ENCODE measurements around the gene CHMP2A. TPM values are rescaled to one million over a fixed set of nuclear protein-coding genes. Genes with fewer than 3 reads are reported as not detected.
A peak's percentile ranks its signal among the peaks of the same experiment; 100 is the strongest.

The CHMP2A gene
- total and polyA plus RNA-seq, 10 donors, result 79.9 to 124 (median 108) TPM

DNA sequence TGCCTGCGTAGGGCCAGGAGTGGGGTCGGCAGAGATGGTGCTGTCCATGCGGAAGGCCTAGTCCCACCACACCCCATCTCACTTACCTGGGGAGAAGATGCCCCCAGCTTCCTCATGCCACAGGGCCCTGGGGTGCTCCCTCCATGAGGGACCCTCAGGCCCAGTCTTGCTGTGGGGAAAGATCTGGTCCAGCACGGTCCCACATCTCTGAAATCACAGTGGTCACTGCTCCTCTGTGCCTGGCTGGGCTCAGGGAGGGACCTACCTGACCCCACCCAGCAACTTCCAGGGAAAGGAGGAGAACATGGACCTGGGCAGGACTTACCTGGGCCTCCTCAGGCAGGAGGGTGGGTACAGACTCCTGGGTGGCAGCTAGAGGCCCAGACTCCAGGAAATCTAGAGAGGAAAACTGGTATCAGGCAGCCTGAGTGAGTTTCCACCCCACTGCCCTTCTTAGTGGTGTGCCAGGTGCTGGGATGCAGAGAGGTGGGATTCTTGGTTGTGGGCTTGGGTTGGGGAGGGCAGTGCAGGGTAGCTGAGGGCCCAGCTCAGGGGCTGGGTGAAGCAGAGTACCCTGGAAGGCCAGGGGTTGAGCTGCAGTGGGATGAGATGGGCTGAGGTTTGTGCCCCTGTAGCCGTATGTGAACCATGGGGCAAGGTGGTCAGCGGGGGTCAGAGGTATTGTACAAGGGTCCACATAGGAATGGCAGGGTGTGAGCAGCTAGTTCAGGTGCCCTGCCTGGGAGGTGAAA is 14.5 kb upstream of the CHMP2A start:
- Histone ChIP-seq H3K27me3 (replicated peaks in 1 of 7) (no peaks in the 10 kb centered on the region), H3K4me3 (no peak overlapping the region), H3K27ac (no peak overlapping the region), H3K4me1 (peaks cover 6 to 34% (median 25%) of the 10 kb centered on the region in 6 donors), H3K36me3 (peaks cover 0 to 53% (median 22%) of the 10 kb centered on the region in 6 donors), H3K9me3 (no peaks in the 10 kb centered on the region)
- peak; percentile 69 for DNase-seq
- intact Hi-C loops (cut with DNase I; ENCODE audit: low total_unique reads), result no loop called here
- 92 to 98% (median 95%) methylated on average over 6 of the region's 6 CpGs for WGBS, 5 donors
- no peak for TF ChIP-seq POLR2A (IDR thresholded peaks at IDR 0.05)

GRCh38 chr19:58568453-58569130 is 13.7 kb upstream of the CHMP2A start:
- Histone ChIP-seq H3K4me1 (peaks cover under 1 to 34% (median 19%) of the 10 kb centered on the region in 6 donors), H3K36me3 (peaks cover 0 to 53% (median 22%) of the 10 kb centered on the region in 6 donors), H3K27me3 (replicated peaks in 1 of 7) (peaks cover 0 to 4% (median 0%) of the 10 kb centered on the region in 7 donors), H3K9me3 (no peaks in the 10 kb centered on the region), H3K27ac (no peak overlapping the region), H3K4me3 (no peak overlapping the region)
- TF ChIP-seq POLR2A (IDR thresholded peaks at IDR 0.05), result no peak
- TF ChIP-seq, protein P1, sequence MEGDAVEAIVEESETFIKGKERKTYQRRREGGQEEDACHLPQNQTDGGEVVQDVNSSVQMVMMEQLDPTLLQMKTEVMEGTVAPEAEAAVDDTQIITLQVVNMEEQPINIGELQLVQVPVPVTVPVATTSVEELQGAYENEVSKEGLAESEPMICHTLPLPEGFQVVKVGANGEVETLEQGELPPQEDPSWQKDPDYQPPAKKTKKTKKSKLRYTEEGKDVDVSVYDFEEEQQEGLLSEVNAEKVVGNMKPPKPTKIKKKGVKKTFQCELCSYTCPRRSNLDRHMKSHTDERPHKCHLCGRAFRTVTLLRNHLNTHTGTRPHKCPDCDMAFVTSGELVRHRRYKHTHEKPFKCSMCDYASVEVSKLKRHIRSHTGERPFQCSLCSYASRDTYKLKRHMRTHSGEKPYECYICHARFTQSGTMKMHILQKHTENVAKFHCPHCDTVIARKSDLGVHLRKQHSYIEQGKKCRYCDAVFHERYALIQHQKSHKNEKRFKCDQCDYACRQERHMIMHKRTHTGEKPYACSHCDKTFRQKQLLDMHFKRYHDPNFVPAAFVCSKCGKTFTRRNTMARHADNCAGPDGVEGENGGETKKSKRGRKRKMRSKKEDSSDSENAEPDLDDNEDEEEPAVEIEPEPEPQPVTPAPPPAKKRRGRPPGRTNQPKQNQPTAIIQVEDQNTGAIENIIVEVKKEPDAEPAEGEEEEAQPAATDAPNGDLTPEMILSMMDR (IDR thresholded peaks at IDR 0.05 in 8 of 11, conservative IDR thresholded peaks at IDR 0.05 in 3 of 11), result no peak
- TF ChIP-seq POLR2AphosphoS5 (IDR thresholded peaks at IDR 0.05), result no peak
- WGBS, 5 donors, result 91 to 96% (median 91%) methylated on average over 4 of the region's 4 CpGs
- intact Hi-C loops (cut with DNase I; ENCODE audit: low total_unique reads), result no loop called here
- DNase-seq, result no peak

- Histone ChIP-seq H3K27ac (no peak overlapping the region), H3K4me3 (no peak overlapping the region), H3K36me3 (peaks cover 0 to 53% (median 22%) of the 10 kb centered on the region in 6 donors), H3K9me3 (no peaks in the 10 kb centered on the region), H3K4me1 (peaks cover 16 to 42% (median 27%) of the 10 kb centered on the region in 6 donors), H3K27me3 (replicated peaks in 1 of 7) (peaks cover 0 to 20% (median 0%) of the 10 kb centered on the region in 7 donors)
- WGBS, 5 donors, result 97 to 98% (median 98%) methylated on average over 5 of the region's 5 CpGs
- intact Hi-C loops (cut with DNase I; ENCODE audit: low total_unique reads), result no loop called here
- TF ChIP-seq POLR2A (IDR thresholded peaks at IDR 0.05) (no peak), POLR2AphosphoS5 (IDR thresholded peaks at IDR 0.05) (no peak)
- TF ChIP-seq, protein P1 (IDR thresholded peaks at IDR 0.05 in 8 of 11, conservative IDR thresholded peaks at IDR 0.05 in 3 of 11), result no peak
- DNase-seq, result no peak
Observed at GRCh38 chr19:58566989-58567388, 12.1 kb upstream of the CHMP2A start.

GRCh38 chr19:58563823-58564222 is 8.9 kb upstream of the CHMP2A start:
- WGBS, 5 donors, result 73 to 88% (median 79%) methylated on average over 6 of the region's 6 CpGs
- TF ChIP-seq, protein P1 (IDR thresholded peaks at IDR 0.05 in 8 of 11, conservative IDR thresholded peaks at IDR 0.05 in 3 of 11), result no peak
- TF ChIP-seq POLR2A (IDR thresholded peaks at IDR 0.05) (no peak), POLR2AphosphoS5 (IDR thresholded peaks at IDR 0.05) (no peak)
- H3K27me3 ChIP-seq (replicated peaks in 1 of 7), result peaks cover 0 to 27% (median 0%) of the 10 kb centered on the region in 7 donors
- no peak overlapping the region for H3K27ac ChIP-seq
- no peak for DNase-seq
- intact Hi-C loops (cut with DNase I; ENCODE audit: low total_unique reads), result no loop called here
- H3K4me3 ChIP-seq, result no peak overlapping the region
- H3K36me3 ChIP-seq, result peaks cover 0 to 24% (median 8%) of the 10 kb centered on the region in 6 donors
- peaks cover 27 to 51% (median 39%) of the 10 kb centered on the region in 6 donors for H3K4me1 ChIP-seq
- H3K9me3 ChIP-seq, result no peaks in the 10 kb centered on the region
